ENCODE measurements around the gene PRKRA.

Gene PRKRA

DNA sequence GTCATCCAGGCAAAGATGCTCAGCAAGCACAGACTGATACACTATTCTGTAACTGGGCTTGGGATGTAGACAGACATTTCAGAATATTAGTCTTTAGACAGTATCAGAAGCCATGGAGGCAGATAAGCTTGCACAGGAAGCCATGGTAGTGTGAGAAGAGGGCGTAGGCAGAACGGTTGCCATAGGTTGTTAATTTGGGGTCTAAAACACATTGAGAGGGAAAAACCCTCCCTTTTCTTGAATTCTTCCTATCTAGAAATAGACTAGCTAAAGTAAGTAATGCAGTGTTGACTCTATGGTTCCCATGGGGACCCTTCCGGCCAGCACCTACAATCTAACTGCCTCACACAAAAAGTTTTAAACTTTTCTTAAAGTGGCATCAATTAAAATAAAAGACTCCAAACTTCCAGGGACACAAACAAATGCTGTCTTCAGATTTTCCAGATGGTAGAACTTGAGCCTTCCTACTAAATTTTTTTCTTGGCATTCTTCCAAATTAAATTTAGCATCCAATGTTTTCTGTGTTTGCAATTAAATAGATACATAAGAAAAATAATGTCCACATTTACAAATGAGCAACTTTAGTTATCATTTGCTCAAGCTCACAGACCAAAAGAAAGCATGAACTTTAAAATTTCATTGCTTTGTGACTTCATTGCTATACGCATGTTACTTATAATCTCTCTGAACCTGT is 1.9 kb downstream of the PRKRA start:
- H2AFZ ChIP-seq (ENCODE audit: low read depth, low read length, severe bottlenecking): no peak overlapping the region
- H3K9me3 ChIP-seq (ENCODE audit: insufficient read depth, low read length): no peaks in the 10 kb centered on the region
- H3K4me3 ChIP-seq (ENCODE audit: insufficient read depth, low read length, poor library complexity, severe bottlenecking): peak overlapping the region; percentile 77
- H3K36me3 ChIP-seq (ENCODE audit: low read length): peaks cover 16% of the 10 kb centered on the region
- peaks cover 23% of the 10 kb centered on the region for H3K79me2 ChIP-seq (ENCODE audit: insufficient read depth, low read length)
- H3K27me3 ChIP-seq (ENCODE audit: low read length): no peaks in the 10 kb centered on the region
- H3F3A ChIP-seq (ENCODE audit: insufficient read depth): peaks cover 20% of the 10 kb centered on the region
- no peaks in the 10 kb centered on the region for H3K9me2 ChIP-seq (replicated peaks; ENCODE audit: insufficient read depth, low read length)
- H4K20me1 ChIP-seq (ENCODE audit: low read depth, low read length): no peaks in the 10 kb centered on the region
- peak overlapping the region; percentile 91 for H3K27ac ChIP-seq (ENCODE audit: low read depth, low read length)
- H3K9ac ChIP-seq (ENCODE audit: low read length): peak overlapping the region; percentile 74
- H3K4me2 ChIP-seq (ENCODE audit: low read depth, low read length, poor library complexity, severe bottlenecking): peak overlapping the region; percentile 91
- TF ChIP-seq, protein P1, sequence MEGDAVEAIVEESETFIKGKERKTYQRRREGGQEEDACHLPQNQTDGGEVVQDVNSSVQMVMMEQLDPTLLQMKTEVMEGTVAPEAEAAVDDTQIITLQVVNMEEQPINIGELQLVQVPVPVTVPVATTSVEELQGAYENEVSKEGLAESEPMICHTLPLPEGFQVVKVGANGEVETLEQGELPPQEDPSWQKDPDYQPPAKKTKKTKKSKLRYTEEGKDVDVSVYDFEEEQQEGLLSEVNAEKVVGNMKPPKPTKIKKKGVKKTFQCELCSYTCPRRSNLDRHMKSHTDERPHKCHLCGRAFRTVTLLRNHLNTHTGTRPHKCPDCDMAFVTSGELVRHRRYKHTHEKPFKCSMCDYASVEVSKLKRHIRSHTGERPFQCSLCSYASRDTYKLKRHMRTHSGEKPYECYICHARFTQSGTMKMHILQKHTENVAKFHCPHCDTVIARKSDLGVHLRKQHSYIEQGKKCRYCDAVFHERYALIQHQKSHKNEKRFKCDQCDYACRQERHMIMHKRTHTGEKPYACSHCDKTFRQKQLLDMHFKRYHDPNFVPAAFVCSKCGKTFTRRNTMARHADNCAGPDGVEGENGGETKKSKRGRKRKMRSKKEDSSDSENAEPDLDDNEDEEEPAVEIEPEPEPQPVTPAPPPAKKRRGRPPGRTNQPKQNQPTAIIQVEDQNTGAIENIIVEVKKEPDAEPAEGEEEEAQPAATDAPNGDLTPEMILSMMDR (IDR thresholded peaks at IDR 0.05; ENCODE audit: insufficient read depth, low read length, poor library complexity, severe bottlenecking): no peak
- TF ChIP-seq EZH2phosphoT487 (conservative IDR thresholded peaks at IDR 0.05; ENCODE audit: low read length): no peak

DNA sequence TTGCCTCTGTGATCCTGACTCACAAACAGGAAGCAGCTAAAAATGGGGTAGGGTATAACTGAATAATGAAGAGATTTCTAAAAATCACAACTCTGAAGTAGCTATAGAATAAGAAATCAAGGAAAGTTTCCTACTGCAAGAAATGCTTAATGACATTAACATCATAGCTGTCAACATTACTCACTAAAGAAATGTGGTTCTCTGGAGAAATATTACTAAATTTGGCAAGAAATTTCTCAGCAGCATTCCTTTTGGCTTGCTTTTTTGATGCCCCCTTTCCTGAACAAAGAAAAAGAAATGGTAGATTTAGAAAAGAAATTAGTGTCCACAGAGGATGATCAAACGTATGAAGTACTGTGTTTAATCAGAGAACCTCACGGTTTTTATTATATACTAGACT is 9.5 kb downstream of the PRKRA start:
- Histone ChIP-seq H4K20me1 (ENCODE audit: low read depth, low read length) (no peaks in the 10 kb centered on the region), H3K27ac (ENCODE audit: low read depth, low read length) (no peak overlapping the region), H3K9me2 (replicated peaks; ENCODE audit: insufficient read depth, low read length) (no peaks in the 10 kb centered on the region), H3K9me3 (ENCODE audit: insufficient read depth, low read length) (no peaks in the 10 kb centered on the region), H3K9ac (ENCODE audit: low read length) (no peak overlapping the region), H3K27me3 (ENCODE audit: low read length) (no peaks in the 10 kb centered on the region), H2AFZ (ENCODE audit: low read depth, low read length, severe bottlenecking) (no peak overlapping the region), H3K36me3 (ENCODE audit: low read length) (peaks cover 68% of the 10 kb centered on the region), H3K4me2 (ENCODE audit: low read depth, low read length, poor library complexity, severe bottlenecking) (no peak overlapping the region), H3F3A (ENCODE audit: insufficient read depth) (0 out of 2 replicates have a peak, but pooled peaks cover 13% of the 10 kb centered on the region), H3K79me2 (ENCODE audit: insufficient read depth, low read length) (no peaks in the 10 kb centered on the region), H3K4me3 (ENCODE audit: insufficient read depth, low read length, poor library complexity, severe bottlenecking) (no peak overlapping the region)
- TF ChIP-seq, protein P1 (IDR thresholded peaks at IDR 0.05; ENCODE audit: insufficient read depth, low read length, poor library complexity, severe bottlenecking): no peak
- no peak for TF ChIP-seq EZH2phosphoT487 (conservative IDR thresholded peaks at IDR 0.05; ENCODE audit: low read length)

DNA sequence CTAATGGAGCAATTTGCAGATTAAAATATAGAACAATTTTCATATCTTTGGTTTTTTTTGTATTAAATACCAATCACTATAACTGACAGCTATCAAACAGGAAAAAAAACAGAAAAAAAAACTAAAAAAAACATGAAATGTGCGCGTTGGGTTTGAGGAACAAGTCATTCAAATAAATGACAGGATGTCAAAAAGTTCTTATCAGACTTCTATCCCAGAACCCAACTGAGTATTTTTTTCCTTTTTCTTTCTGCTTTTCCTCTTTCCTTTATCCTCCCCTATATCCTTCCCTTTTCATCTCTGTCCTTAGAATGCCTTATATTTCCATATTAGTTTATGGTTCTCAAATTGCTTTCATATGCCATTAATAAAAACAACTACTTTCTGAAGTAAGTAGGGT is 14.3 kb downstream of the PRKRA start:
- no peak for TF ChIP-seq EZH2phosphoT487 (conservative IDR thresholded peaks at IDR 0.05; ENCODE audit: low read length)
- TF ChIP-seq, protein P1 (IDR thresholded peaks at IDR 0.05; ENCODE audit: insufficient read depth, low read length, poor library complexity, severe bottlenecking): no peak

More for the DNA sequence above, 14.3 kb downstream of the PRKRA start:
- Histone ChIP-seq H4K20me1 (ENCODE audit: low read depth, low read length) (no peaks in the 10 kb centered on the region), H3K4me3 (ENCODE audit: insufficient read depth, low read length, poor library complexity, severe bottlenecking) (no peak overlapping the region), H3K4me2 (ENCODE audit: low read depth, low read length, poor library complexity, severe bottlenecking) (no peak overlapping the region), H3K27me3 (ENCODE audit: low read length) (no peaks in the 10 kb centered on the region), H3F3A (ENCODE audit: insufficient read depth) (peaks cover 14% of the 10 kb centered on the region; the same call in 1 of the 2 replicates), H3K9me3 (ENCODE audit: insufficient read depth, low read length) (no peaks in the 10 kb centered on the region), H3K36me3 (ENCODE audit: low read length) (peaks cover 66% of the 10 kb centered on the region; the same call in 1 of the 2 replicates), H3K79me2 (ENCODE audit: insufficient read depth, low read length) (no peaks in the 10 kb centered on the region), H3K9ac (ENCODE audit: low read length) (no peak overlapping the region), H3K9me2 (replicated peaks; ENCODE audit: insufficient read depth, low read length) (no peaks in the 10 kb centered on the region), H2AFZ (ENCODE audit: low read depth, low read length, severe bottlenecking) (no peak overlapping the region), H3K27ac (ENCODE audit: low read depth, low read length) (no peak overlapping the region)
